Measurements from ENCODE around the gene CRAT.

CRAT gene

GRCh38 chr9:129110740-129111527 lies at the start of gene CRAT, which contains the start of gene PTPA:
Gene CRAT, minus strand, starts transcription at chr9:129110793. Its CDS starts 284 bp downstream, at chr9:129110509.
Gene PTPA, plus strand, starts transcription at chr9:129111415. Its CDS starts 186 bp downstream, at chr9:129111601.
- peak; percentile 97 for DNase-seq

GRCh38 chr9:129156163-129156562 lies 45.6 kb upstream of the CRAT start:
- no peak for DNase-seq

GRCh38 chr9:129154866-129155477 lies 44.4 kb upstream of the CRAT start:
- DNase-seq, result no peak

- no peak for DNase-seq
These were observed 40.9 kb upstream of the CRAT start for GRCh38 chr9:129151469-129151868.

GRCh38 chr9:129150672-129151211 lies 40.1 kb upstream of the CRAT start:
- DNase-seq, result no peak

GRCh38 chr9:129150122-129150521 lies 39.5 kb upstream of the CRAT start:
- DNase-seq, result no peak

GRCh38 chr9:129149442-129149841 lies 38.8 kb upstream of the CRAT start:
- no peak for DNase-seq

GRCh38 chr9:129148463-129149204 lies 38.0 kb upstream of the CRAT start:
- no peak for DNase-seq

GRCh38 chr9:129146441-129146941 lies 35.9 kb upstream of the CRAT start:
- DNase-seq, result peak; percentile 81

GRCh38 chr9:129145841-129146292 lies 35.3 kb upstream of the CRAT start:
- peak; percentile 85 for DNase-seq

- no peak for DNase-seq
These were observed 34.7 kb upstream of the CRAT start for GRCh38 chr9:129145316-129145715.

- peak; percentile 92 for DNase-seq
These were observed 32.7 kb upstream of the CRAT start for GRCh38 chr9:129143031-129143927.

GRCh38 chr9:129142138-129142935 lies 31.7 kb upstream of the CRAT start:
- DNase-seq, result peak; percentile 28

GRCh38 chr9:129141066-129142041 lies 30.8 kb upstream of the CRAT start:
- peak; percentile 76 for DNase-seq

- no peak for DNase-seq
These were observed 29.9 kb upstream of the CRAT start for GRCh38 chr9:129140397-129141065.

- DNase-seq, result peak; percentile 98
These were observed 29.4 kb upstream of the CRAT start for GRCh38 chr9:129139993-129140396.

GRCh38 chr9:129139233-129139992 lies 28.8 kb upstream of the CRAT start:
- DNase-seq, result peak; percentile 97
